Right atrium auricular region (tissue), 2 donors: ENCODE data around the gene CDCP2. TPM values are rescaled to one million over a fixed set of nuclear protein-coding genes. Genes with fewer than 3 reads are reported as not detected.

ENCODE experiments used
- DNase-seq: peaks from one replicate; pipeline ENCODE4 v3.0.0-alpha.2; 2019; ENCODE audit warnings: low spot score
- H3K27ac ChIP-seq, 2 donors: fragments of 200-600 bp; sonication (generic); 1 replicate in 1 of 2; 2 replicates in 1 of 2; pipeline ENCODE4 v1.5.1; 2016 to 2019
- H3K27me3 ChIP-seq, 2 donors: fragments of 200-600 bp; sonication (generic); one replicate each; pipeline versions ENCODE4 v1.5.1 to v1.6.0; 2017 to 2019
- H3K36me3 ChIP-seq: fragments of 200-600 bp; sonication (generic); one replicate; pipeline ENCODE4 v1.5.1; 2016
- H3K4me1 ChIP-seq, 2 donors: fragments of 200-600 bp; sonication (generic); one replicate each; pipeline versions ENCODE4 v1.5.1 to v1.6.0; 2017 to 2019
- H3K4me3 ChIP-seq, 2 donors: fragments of 200-600 bp; sonication (generic); 1 replicate in 1 of 2; 2 replicates in 1 of 2; pipeline ENCODE4 v1.5.1; 2017 to 2019; ENCODE audit warnings: mild to moderate bottlenecking in 1 of 2, moderate library complexity in 1 of 2
- H3K9me3 ChIP-seq, 2 donors: fragments of 200-600 bp; sonication (generic); one replicate each; pipeline ENCODE4 v1.5.1; 2019
- CTCF ChIP-seq, 2 donors: fragments of 200-600 bp; sonication (generic); IDR thresholded peaks; one replicate each; pipeline ENCODE4 v1.5.1; 2019; ENCODE audit warnings: antibody characterized with exemption in 2 of 2
- total RNA-seq, 2 donors: library from RNA; depleted of rRNA; stranded (reverse); fragments of >200 nt; gene quantifications; one replicate each; pipeline ENCODE4 v1.1.0, GENCODE V29; 2016

Gene CDCP2
- total RNA-seq, 2 donors from 2014 or later = not detected

- H3K4me1 ChIP-seq = peaks cover 0 to 13% of the 10 kb centered on the region in 2 donors
- H3K27ac ChIP-seq = no peak overlapping the region
- no peak overlapping the region for H3K4me3 ChIP-seq
- H3K9me3 ChIP-seq = no peaks in the 10 kb centered on the region
- H3K36me3 ChIP-seq = no peaks in the 10 kb centered on the region
- no peak for DNase-seq
- H3K27me3 ChIP-seq = no peaks in the 10 kb centered on the region
- no peak for TF ChIP-seq CTCF (IDR thresholded peaks at IDR 0.05)
Observed at GRCh38 chr1:54122992-54123391, 29.8 kb downstream of the CDCP2 start.

- Histone ChIP-seq H3K36me3 (no peaks in the 10 kb centered on the region), H3K27me3 (no peaks in the 10 kb centered on the region), H3K9me3 (no peaks in the 10 kb centered on the region), H3K4me3 (peak overlapping the region in 1 of 2 donors; percentile 28), H3K4me1 (peaks cover 0 to 13% of the 10 kb centered on the region in 2 donors), H3K27ac (no peak overlapping the region)
- DNase-seq = no peak
- no peak for TF ChIP-seq CTCF (IDR thresholded peaks at IDR 0.05)
Observed at GRCh38 chr1:54122135-54122751, 30.6 kb downstream of the CDCP2 start.

- no peak overlapping the region for H3K27ac ChIP-seq
- no peaks in the 10 kb centered on the region for H3K9me3 ChIP-seq
- no peaks in the 10 kb centered on the region for H3K27me3 ChIP-seq
- H3K36me3 ChIP-seq = no peaks in the 10 kb centered on the region
- DNase-seq = peak; percentile 83
- peak; percentile 68 to 87 for TF ChIP-seq CTCF (IDR thresholded peaks at IDR 0.05)
- peaks cover 0 to 13% of the 10 kb centered on the region in 2 donors for H3K4me1 ChIP-seq
- H3K4me3 ChIP-seq = peak overlapping the region in 1 of 2 donors; percentile 28
Observed at GRCh38 chr1:54121482-54122134, 31.2 kb downstream of the CDCP2 start.

GRCh38 chr1:54120698-54121481, 31.9 kb downstream of the CDCP2 start:
- TF ChIP-seq CTCF (IDR thresholded peaks at IDR 0.05) = no peak
- DNase-seq = no peak
- H3K36me3 ChIP-seq = no peaks in the 10 kb centered on the region
- no peaks in the 10 kb centered on the region for H3K27me3 ChIP-seq
- H3K9me3 ChIP-seq = no peaks in the 10 kb centered on the region
- H3K4me3 ChIP-seq = peak overlapping the region in 1 of 2 donors; percentile 28
- H3K4me1 ChIP-seq = peaks cover 0 to 13% of the 10 kb centered on the region in 2 donors
- no peak overlapping the region for H3K27ac ChIP-seq

- no peak for TF ChIP-seq CTCF (IDR thresholded peaks at IDR 0.05)
- Histone ChIP-seq H3K4me1 (peaks cover 0 to 13% of the 10 kb centered on the region in 2 donors), H3K36me3 (no peaks in the 10 kb centered on the region), H3K9me3 (no peaks in the 10 kb centered on the region), H3K27me3 (no peaks in the 10 kb centered on the region), H3K27ac (no peak overlapping the region), H3K4me3 (no peak overlapping the region)
- no peak for DNase-seq
Observed at GRCh38 chr1:54120018-54120697, 32.6 kb downstream of the CDCP2 start.
